Measurements from ENCODE around the gene CCDC57. TPM values are rescaled to one million over a fixed set of nuclear protein-coding genes. Genes with fewer than 3 reads are reported as not detected.

CCDC57 gene
- total RNA-seq, 6 experiments from 2014 or later: 10.1 to 37.4 (median 17.2) TPM

GRCh38 chr17:82081966-82082365 lies 130.7 kb downstream of the CCDC57 start:
- Histone ChIP-seq H3K4me1 (no peaks in the 10 kb centered on the region), H3K36me3 (peaks cover 11 to 91% (median 43%) of the 10 kb centered on the region in 4 donors), H3K9me3 (no peaks in the 10 kb centered on the region), H3K27ac (no peak overlapping the region), H3K4me3 (no peak overlapping the region), H3K27me3 (no peaks in the 10 kb centered on the region)
- no peak for DNase-seq
- ATAC-seq: no peak
- intact Hi-C loops (cut with DNase I): loop anchor here in 1 of 2 donors (10.0 kb wide), 1 partner anchor 47 kb away; the partner anchor contains the start of genes DCXR and RAC3
- no CpG with 5 or more reads among the region's 22 CpGs for WGBS (ENCODE audit: insufficient coverage, low coverage, low lambda C conversion rate, missing lambda C conversion rate)
- TF ChIP-seq CTCF (IDR thresholded peaks at IDR 0.05) (no peak), POLR2A (IDR thresholded peaks at IDR 0.05) (no peak)

GRCh38 chr17:82081546-82081945 lies 131.1 kb downstream of the CCDC57 start:
- no peak overlapping the region for H3K27ac ChIP-seq
- no peak for DNase-seq
- H3K27me3 ChIP-seq: no peaks in the 10 kb centered on the region
- H3K9me3 ChIP-seq: no peaks in the 10 kb centered on the region
- no peak overlapping the region for H3K4me3 ChIP-seq
- intact Hi-C loops (cut with DNase I): loop anchor here in 1 of 2 donors (10.0 kb wide), 1 partner anchor 47 kb away; the partner anchor contains the start of genes DCXR and RAC3
- TF ChIP-seq CTCF (IDR thresholded peaks at IDR 0.05): no peak
- no peak for TF ChIP-seq POLR2A (IDR thresholded peaks at IDR 0.05)
- WGBS (ENCODE audit: insufficient coverage, low coverage, low lambda C conversion rate, missing lambda C conversion rate): no CpG with 5 or more reads among the region's 20 CpGs
- ATAC-seq: no peak
- peaks cover 10 to 87% (median 41%) of the 10 kb centered on the region in 4 donors for H3K36me3 ChIP-seq
- no peaks in the 10 kb centered on the region for H3K4me1 ChIP-seq

- 100% methylated on average over 1 of the region's 44 CpGs for WGBS (ENCODE audit: insufficient coverage, low coverage, low lambda C conversion rate, missing lambda C conversion rate)
These were observed 131.7 kb downstream of the CCDC57 start for GRCh38 chr17:82080789-82081464.

GRCh38 chr17:82080048-82080788 lies 132.4 kb downstream of the CCDC57 start:
- Histone ChIP-seq H3K27ac (no peak overlapping the region), H3K9me3 (no peaks in the 10 kb centered on the region), H3K27me3 (no peaks in the 10 kb centered on the region), H3K4me1 (no peaks in the 10 kb centered on the region), H3K36me3 (peaks cover 8 to 74% (median 35%) of the 10 kb centered on the region in 4 donors), H3K4me3 (no peak overlapping the region)
- 86% methylated on average over 6 of the region's 36 CpGs for WGBS (ENCODE audit: insufficient coverage, low coverage, low lambda C conversion rate, missing lambda C conversion rate)
- ATAC-seq (no peak), DNase-seq (no peak)
- intact Hi-C loops (cut with DNase I): loop anchor here in 1 of 2 donors (10.0 kb wide), 1 partner anchor 45 kb away; the partner anchor contains the start of genes DCXR and RAC3
- TF ChIP-seq POLR2A (IDR thresholded peaks at IDR 0.05) (no peak), CTCF (IDR thresholded peaks at IDR 0.05) (no peak)

More at GRCh38 chr17:82080789-82081464, 131.7 kb downstream of the CCDC57 start:
- Histone ChIP-seq H3K27ac (no peak overlapping the region), H3K36me3 (peaks cover 10 to 81% (median 38%) of the 10 kb centered on the region in 4 donors), H3K9me3 (no peaks in the 10 kb centered on the region), H3K4me1 (no peaks in the 10 kb centered on the region), H3K27me3 (no peaks in the 10 kb centered on the region), H3K4me3 (no peak overlapping the region)
- DNase-seq: no peak
- intact Hi-C loops (cut with DNase I): loop anchor here in 1 of 2 donors (10.0 kb wide), 1 partner anchor 46 kb away; the partner anchor contains the start of genes DCXR and RAC3
- no peak for TF ChIP-seq POLR2A (IDR thresholded peaks at IDR 0.05)
- TF ChIP-seq CTCF (IDR thresholded peaks at IDR 0.05): no peak
- ATAC-seq: no peak

Measured in right lobe of liver (tissue), 6 donors.